CD4-positive, alpha-beta T cell treated with Interleukin-2 at 100 ng/mL for 4 hours (primary cell): ENCODE measurements around the gene UMODL1.
"Not testable (repeated sequence)": the region's sequence is repeated elsewhere in the genome, so short reads cannot be mapped to it uniquely, and the experiment has no call there.

Experiments
- DNase-seq: peaks from one replicate; pipeline ENCODE4 v3.0.0-alpha.2; 2020; ENCODE audit warnings: low spot score

UMODL1 gene

DNA sequence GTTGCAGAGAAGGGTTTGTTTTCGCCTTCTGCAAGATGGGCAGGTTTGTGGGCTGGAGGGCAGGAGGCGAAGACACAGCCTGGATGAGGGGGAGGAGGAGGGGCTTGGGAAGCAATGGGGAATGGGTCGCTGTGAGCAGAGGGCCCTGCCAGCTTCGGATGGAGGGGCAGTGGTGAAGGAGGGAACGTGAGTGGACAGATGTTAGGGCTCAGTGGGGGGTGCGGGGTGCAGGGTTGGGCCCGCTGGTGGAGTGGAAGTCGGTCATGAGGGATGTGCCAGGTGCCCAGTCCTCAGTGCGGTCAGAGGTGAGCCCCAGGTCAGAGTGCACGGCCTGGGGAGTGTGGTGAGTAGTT lies 92.4 kb downstream of the UMODL1 start:
- DNase-seq = no peak

DNA sequence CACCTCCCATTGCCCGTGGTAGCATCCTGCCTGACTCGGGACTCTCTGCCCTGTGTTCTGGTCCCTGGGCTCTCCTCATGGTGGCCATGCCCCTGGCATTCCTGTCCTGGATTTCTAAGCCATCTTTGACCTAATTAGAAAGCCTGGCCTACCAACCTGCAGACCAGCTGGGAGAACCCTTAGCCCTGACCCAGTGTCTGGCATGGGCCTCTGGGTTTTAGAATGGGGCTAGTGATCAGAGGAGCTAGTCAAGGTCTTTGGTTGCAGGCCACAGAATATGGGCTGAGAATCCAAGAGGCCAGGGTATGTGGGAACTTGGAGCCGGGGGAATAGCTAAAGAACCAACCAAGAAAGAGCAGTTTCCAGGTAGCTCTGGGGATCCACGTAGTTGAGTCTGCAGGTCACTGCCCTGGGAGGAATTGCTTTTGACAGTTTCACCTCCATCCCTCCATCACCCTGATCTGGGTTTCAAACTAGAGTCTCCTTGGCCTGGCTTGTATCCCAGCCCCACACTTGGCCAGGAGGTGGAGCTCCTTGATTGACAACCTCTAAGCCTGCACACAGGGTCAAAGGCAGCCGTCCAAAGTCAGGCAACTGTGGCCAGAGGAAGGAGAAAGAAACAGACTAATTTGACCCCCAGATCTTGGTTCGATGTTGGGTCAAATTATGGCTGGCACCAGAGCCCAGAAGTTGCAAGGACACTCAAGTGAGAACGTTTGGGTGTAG lies 93.1 kb downstream of the UMODL1 start:
- DNase-seq = peak; percentile 66

DNA sequence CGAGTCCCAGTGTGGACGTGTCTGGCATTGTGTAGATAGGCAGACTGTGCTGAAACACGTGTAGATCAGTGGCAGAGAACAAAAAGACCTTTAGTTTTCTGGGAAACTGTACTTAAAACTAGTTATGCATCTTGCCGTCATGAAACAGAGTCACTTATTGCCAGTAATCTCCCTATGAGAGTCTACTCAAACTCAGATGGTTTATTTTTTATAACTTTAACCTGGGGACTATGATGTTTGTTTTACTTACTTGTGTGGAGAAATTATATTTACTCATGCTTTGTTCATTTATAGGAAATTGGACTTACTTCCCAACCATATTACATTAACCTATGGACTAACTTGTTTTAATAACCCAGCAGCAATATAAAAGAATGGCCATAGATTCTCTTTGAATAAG lies 93.7 kb downstream of the UMODL1 start:
- DNase-seq = no peak

DNA sequence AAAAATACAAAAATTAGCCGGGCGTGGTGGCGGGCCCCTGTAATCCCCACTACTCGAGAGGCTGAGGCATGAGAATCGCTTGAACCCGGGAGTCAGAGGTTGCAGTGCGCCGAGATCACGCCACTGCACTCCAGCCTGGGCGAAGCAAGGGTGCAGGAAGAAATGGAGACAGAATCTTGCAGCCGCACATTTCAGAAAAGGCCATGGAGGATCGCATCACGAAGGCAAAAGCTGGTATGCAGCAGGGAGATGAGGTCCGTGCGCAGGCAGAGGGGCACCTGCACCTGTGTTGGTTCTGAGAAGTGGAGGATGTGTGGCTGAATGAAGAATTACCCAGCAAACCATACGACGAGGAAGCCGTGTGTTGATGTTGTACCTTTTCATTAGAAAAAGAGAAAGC lies 94.8 kb downstream of the UMODL1 start:
- no peak for DNase-seq

DNA sequence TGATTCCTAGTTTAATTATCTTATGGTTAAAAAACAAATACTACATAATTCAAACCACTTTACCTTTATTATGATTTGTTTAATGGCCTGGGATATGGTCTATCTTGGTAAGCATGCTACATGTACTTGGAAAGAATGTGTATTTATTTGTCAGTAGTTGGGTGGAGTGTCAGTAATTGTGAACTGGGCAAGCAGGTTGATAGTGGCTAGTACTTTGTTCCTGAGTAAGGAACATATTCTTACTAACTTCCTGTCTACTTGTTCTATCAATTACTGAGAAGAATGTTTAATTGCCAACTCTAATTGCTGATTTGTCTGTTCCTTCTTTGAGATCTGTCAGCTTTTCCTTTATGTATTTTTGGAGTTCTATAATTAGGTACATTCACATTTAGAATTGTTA lies 98.6 kb downstream of the UMODL1 start:
- DNase-seq = no peak

DNA sequence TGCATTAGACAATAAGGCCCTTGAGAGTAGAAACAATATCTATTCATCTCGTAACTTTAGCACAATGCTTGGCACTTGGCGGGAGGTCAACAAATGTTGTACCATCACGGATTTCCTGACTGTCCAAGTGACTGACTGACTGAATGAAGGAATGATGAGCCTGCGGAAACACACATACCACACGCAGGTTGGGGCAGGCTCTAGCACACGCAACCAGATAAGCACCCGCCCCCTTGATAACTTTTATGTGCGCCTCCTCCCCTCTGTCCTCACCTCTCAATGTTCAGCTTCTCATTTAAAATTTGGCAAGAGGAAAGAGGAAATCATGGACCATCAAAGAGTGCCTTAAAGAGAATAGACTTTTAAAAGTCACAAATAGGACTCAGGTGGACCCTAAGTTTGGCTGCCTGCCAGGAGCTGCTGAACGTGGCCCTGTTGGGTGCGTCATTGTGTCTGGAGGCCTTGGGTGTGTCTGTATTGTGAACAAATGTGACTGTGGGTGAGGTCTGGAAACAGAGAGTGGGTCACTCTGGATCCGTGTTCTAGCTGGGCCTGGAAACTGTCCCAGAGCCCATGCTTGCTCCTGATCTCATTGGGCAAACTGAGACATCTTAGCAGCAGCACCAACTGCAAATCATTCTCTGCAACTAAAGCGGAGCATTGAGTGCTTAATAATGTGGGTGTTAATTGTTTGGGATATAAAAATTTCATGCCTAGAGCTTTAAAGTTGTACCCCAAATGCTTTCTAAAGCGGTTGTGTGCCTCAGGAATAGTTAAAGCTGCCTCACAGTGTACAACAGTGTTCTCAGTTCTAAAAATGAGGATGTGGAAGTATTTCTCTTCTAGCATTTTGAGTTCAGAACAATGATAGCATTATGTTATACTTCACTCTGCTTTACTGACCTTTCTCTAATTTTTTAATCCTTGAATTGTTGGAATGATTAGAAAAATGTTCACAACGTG lies 100.3 kb downstream of the UMODL1 start:
- DNase-seq = no peak

DNA sequence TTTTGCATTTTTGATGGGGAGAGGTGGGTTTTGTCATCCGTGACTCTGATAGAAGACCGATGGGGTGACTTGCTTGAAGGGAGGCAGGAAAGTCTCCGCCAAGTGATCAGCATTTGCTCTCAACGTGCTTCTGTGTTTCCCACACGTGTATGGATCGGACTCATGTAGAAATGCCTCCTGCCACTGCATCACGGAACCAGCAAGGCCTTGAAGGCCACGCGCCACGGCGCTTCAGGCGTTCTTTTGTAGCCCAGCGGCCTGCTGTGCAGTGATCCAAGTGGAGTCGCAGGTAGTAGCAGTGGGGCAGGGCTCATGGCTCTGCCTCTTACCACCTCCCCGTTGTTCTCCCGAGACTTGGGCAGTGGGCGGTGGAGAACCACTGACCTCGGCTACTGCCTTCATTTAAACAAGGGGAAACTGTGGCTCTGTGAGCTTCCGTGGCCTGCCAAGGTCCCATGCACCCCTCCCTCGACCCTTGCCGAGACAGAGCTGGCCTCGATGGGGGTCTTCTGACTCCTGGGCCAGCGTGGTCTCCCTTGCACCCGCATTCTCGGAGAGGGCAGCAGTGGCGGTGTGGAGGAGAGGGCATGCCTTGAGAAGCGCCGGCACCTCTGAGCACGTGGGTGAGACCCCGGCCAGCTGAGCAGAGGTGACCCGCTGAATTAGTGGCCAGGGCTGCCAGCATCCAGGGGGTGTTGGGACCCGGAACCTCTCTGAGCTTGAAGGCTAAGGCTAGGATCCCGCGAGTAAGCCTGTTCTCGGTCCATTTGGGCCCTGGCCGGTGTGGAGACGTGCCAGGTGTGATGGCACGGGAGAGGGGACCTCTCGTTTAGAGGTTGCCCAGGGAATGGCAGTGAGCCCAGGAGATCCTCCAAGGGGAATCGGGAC lies 101.7 kb downstream of the UMODL1 start:
- no peak for DNase-seq

DNA sequence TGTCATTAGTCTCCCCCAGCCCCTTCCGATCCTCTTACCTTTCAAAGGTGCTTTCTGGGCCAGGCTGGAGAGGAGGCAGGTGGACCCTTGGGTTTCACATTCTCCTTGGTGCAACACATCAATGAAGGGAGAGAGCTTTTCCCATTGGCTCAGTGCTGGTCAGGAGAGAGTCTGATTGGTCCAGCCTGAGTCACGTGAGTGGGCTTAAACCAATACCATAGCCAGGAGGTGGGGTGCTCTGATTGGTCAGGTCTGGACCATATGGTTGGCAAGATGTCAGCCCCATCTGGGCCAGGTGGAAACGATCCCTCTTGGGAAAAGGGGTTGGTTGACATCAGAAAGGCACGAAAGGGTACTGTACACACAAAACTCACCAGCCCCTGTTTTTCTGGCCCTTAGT lies 103.1 kb downstream of the UMODL1 start:
- DNase-seq = no peak

DNA sequence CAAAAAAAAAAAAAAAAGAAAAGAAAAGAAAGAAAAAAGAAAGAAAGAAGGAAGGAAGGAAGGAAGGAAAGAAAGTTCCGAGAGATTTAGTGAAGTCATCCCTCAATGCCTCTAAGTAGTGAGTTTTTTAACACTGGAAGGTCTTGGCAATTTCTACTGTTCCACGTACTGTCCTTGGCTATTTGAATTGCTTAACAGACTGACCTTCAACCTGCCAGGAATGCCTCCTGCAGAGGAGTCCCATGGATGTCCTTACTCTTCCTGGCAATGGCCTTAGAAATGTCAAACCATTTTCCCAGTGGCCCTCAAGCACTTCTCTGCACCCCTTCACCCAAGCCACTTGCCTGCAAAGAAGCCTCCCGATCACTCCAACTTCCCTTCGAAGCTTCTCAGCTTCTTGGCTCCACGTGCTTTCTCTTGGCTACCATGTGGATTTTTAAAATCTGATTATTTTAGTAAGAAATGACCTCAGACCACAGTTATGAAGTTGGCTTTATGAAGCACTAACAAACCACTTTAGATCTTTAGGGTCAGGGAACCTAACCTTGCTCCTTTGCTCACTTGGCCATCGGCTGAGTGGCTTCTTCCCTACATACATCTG lies 104.1 kb downstream of the UMODL1 start:
- no peak for DNase-seq

DNA sequence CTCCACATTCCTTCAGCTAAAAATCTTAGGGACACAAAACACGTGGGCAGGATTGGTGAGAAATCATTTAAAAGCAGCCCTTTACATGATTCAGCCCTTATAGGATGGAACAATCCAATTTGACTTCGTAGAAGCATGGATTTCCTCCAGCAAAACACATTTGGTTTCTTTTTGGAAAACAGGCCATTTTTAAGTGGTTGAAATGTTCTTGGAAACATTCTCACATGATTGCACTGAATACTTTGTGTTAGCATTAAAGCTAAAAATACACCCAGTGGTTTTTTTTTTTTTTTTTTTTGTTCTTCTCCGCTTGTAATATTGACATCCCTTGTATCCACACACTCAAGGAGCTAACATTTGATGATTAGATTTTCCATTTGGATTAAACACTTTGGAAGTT lies 105.7 kb downstream of the UMODL1 start:
- no peak for DNase-seq

DNA sequence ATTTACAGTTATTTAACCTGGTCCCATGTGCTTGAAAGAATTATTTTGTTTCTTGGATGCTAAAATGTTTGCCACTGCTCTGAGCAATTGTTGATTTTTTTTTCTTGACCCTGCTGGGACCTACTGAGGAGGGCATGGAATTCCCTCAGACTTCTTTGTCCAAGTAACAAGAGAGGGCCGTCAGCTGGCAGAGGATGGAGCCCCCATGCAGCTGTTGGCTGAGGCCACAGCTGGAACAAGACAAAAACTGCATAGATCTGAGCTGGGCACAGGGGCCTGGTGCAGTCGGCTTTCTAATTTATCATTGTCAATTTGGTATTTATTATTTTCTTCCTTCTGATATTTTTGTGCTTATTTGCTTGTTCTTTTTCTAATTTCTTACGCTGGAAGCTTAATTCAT lies 108.2 kb downstream of the UMODL1 start:
- no peak for DNase-seq

DNA sequence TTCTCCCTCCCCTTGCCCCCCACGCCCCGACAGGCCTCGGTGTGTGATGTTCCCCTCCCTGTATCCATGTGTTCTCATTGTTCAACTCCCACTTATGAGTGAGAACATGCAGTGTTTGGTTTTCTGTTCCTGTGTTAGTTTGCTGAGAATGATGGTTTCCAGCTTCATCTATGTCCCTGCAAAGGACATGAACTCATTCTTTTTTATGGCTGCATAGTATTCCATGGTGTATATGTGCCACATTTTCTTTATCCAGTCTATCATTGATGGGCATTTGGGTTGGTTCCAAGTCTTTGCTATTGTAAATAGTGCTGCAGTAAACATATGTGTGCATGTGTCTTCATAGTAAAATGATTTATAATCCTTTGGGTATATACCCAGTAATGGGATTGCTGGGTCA lies 108.9 kb downstream of the UMODL1 start:
- not testable (repeated sequence) for DNase-seq

DNA sequence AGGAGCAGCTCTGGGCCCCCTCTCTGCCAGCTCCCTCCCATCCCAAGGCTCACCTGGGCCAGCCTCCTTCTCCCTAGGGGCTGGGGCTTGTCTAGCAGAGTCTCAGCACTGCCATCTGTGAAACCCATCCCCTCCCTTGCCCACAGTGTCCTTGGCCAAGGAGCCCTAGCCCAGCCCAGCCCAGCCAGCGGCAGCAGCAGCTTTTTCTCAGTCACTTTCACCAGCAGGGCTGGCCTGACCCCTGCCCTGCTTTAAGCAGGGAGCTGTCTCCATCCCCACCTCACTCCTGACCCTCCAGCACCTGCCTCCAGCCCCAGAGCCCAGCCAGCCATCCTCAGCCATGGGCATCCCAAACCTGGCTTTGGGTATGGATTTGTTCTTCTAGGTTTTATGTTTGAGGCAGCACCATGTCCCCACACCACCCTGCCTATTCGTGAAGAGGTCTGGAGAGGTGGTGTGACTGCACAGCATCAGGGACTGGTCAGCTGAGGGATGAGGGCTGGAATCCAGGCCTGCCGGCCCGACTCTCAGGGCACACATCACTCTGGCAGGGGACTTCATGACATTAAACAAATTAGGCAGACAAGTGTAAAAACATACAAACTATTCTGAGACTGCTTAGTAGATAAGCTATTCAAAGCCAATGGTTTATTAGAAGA lies 111.7 kb downstream of the UMODL1 start:
- no peak for DNase-seq

DNA sequence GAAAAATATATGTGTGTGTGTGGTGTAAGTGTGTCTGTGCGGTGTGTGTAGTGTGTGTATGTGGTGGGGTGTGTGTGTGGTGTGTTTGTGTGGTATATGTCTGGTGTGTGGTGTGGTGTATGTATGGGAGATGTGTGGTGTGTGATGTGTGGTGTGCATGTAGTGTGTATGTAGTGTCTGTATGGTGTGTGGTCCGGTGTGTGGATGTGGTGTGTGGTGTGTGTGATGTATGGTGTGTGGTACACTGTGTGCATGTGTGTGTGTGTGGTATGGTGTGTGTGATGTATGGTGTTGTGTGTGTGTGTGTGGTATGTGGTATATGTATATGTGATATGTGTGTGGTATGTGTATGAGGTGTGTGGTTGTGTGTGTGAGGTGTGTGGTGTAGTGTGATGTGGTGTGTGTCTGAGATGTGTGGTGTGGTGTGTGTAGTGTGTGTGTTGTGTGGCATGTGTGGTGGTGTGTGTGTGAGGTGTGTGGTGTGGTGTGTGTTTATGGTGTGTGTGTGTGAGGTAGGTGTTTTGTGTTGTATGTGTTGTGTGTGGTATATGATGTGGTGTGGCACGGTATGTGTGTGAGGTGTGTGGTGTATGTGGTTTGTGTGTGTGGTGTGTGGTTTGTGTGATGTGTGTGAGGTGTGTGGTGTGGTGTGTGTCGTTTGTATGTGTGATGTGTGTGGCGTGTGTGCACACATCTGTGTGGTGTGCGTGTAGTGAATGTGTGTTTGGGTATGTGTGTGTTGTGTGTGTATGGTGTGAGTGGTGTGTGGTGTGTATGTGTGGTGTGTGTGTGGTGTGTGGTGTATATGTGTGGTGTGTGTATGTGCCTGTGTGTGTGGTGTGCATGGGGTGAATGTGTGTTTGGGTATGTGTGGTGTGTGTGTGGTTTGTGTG lies 112.5 kb downstream of the UMODL1 start:
- DNase-seq = no peak

DNA sequence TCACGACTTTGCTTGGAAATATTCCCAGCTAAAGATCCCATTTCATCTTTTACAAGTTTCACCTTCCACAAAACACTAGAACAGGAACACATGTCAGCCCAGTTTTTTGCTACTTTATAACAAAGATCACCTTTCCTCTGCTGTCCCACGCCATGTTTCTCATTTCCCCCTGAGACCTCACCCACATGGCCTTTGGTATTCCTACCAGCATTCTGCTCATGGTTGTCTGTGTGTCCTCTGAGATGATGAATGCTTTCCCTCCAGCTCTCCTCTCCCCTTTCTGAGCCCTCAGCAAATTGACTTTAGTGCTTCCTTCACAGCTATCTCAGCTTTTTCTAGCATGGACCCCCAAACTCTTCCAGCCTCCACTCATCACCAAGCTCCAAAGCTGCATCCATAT lies 115.5 kb downstream of the UMODL1 start:
- no peak for DNase-seq

DNA sequence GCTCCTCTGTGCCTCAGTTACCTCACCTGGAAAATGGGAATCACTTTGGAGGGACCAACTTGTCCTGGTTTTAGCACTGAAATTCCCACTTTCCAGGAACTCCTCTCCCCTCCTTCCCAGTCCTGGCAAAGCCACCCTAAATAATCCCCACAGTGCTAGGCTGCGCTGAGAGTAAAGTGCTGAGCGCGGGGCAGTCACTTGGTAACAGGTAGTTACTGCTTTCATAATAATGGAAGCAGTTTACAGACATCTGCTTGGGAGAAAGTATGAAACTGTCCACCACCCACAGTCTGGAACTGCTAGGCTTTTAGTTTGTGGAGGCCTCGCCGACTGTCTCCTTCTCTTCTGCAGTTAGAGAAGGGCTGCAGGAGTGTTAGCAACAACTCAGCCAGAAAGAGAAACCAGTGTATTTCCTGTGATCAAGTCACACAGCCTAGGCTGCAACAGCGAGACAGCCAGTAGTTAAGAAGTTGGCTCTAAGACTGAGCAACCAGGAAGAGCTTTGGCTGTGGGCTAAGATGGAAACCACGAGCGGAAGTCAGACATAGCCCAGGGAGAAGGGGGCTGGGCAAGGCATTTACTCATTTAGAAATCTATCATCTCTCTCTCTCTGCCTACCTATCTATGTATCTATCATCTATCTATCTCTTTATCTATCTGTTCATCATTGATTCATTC lies 117.0 kb downstream of the UMODL1 start:
- DNase-seq = peak; percentile 91

DNA sequence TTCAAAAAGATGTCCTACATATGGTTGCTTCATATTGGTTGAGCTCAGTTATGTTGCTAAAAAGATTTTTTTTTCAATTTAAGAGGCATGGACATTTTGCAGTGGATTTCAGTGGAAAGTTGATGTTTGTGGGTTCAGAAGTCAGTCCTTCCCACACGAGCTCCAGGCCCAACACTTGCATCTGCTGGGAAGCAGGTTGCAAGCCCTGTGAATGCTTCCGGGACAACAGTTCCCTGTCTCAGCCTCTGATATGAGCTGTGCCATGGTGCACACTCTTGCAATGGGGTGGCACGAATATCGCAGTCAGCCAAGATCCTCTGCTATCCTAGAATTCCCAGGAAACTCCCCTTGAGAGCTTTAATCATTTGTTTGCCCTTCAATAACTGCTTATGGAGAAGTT lies 117.5 kb downstream of the UMODL1 start:
- DNase-seq = no peak

DNA sequence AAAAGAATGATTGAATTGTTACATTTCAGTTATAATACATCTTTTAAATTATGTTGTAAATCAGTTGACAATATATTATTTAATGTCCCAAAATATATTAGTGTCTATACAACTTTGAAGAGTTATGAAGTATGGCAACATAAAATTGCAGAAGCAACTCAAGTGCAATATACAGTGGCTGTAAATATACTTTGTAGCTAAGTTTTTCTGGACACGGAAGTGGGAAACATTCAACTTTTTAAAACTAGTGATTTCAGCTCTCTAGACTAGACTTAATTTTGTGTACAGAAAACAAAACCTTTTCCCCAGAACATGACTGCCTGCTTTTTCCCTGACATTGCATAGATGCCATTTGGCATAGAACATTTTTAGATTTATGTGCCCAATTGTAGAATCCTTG lies 118.3 kb downstream of the UMODL1 start:
- no peak for DNase-seq

DNA sequence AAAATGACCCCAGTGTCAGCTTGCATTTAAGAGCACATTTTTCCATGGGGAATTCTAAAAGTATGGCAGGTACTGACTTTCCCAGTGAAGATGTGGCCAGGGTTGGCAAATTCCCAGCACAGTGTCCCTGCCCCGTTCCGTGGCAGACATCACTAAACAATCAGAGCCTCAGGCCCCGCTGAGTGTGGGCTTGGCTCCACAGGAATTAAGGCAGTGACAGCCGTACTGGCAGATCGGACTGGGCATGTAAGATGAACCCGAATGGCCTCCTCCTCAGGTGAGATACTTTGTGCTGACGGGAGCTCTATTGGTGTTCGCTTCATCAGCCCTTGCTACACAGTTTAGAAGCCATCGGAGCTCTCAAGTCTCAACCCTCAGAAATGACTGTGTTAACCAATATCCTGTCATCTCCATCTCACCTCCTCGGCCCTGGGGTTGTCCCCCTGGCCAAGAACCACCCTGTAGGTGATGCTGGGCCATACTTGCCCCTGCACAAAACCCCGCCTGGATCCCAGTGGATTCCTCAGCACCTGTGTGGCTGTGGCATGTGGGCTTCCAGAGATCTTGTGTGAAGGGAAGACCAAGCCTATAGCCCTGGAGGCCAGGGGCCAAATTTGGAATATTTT lies 118.9 kb downstream of the UMODL1 start:
- DNase-seq = peak; percentile 34
